Omental fat pad (tissue), 4 donors: ENCODE results near the gene DNAJA3. TPM values are rescaled to one million over a fixed set of nuclear protein-coding genes. Genes with fewer than 3 reads are reported as not detected.

Source experiments
- ATAC-seq: fragments of 150-250 bp; one replicate; pipeline ENCODE4 v1.9.1; 2016; ENCODE audit warnings: mild to moderate bottlenecking, moderate library complexity; ENCODE audit not compliant: low FRiP score
- DNase-seq: peaks from one replicate; pipeline ENCODE4 v3.0.0-alpha.2; 2019; ENCODE audit warnings: low spot score
- CTCF ChIP-seq, 3 donors: fragments of 450-650 bp; IDR thresholded peaks; one replicate each; pipeline ENCODE4 v1.5.1; 2016 to 2017; ENCODE audit warnings: antibody characterized with exemption in 3 of 3, mild to moderate bottlenecking in 3 of 3, moderate library complexity in 2 of 3
- total RNA-seq, 4 donors: library from RNA; depleted of rRNA; stranded (reverse); fragments of >200 nt; gene quantifications; one replicate each; pipeline ENCODE4 v1.1.0, GENCODE V29; 2016

DNAJA3 gene
- total RNA-seq, 4 donors from 2014 or later = 40.5 to 47.1 (median 42.3) TPM

GRCh38 chr16:4403133-4403949 lies 22.3 kb upstream of the DNAJA3 start:
- no peak for TF ChIP-seq CTCF (IDR thresholded peaks at IDR 0.05)
- peak; percentile 3 for ATAC-seq
- DNase-seq = no peak

- ATAC-seq = no peak
- DNase-seq = no peak
- no peak for TF ChIP-seq CTCF (IDR thresholded peaks at IDR 0.05)
Measured at GRCh38 chr16:4404247-4404966, 21.3 kb upstream of the DNAJA3 start.

GRCh38 chr16:4404967-4405696 lies 20.5 kb upstream of the DNAJA3 start:
- no peak for ATAC-seq
- TF ChIP-seq CTCF (IDR thresholded peaks at IDR 0.05) = no peak
- DNase-seq = no peak

- no peak for TF ChIP-seq CTCF (IDR thresholded peaks at IDR 0.05)
- ATAC-seq (no peak), DNase-seq (no peak)
Measured at GRCh38 chr16:4407543-4408322, 17.9 kb upstream of the DNAJA3 start.

- ATAC-seq (no peak), DNase-seq (no peak)
- no peak for TF ChIP-seq CTCF (IDR thresholded peaks at IDR 0.05)
Measured at GRCh38 chr16:4408323-4408690, 17.4 kb upstream of the DNAJA3 start.

- no peak for DNase-seq
- no peak for TF ChIP-seq CTCF (IDR thresholded peaks at IDR 0.05)
- no peak for ATAC-seq
Measured at GRCh38 chr16:4409081-4409932, 16.4 kb upstream of the DNAJA3 start.
